ENCODE measurements around the gene AK8. TPM values are rescaled to one million over a fixed set of nuclear protein-coding genes. Genes with fewer than 3 reads are reported as not detected.

Gene AK8
- total and polyA plus RNA-seq, 4 donors, result 0.07 to 0.26 (median 0.11) TPM

DNA sequence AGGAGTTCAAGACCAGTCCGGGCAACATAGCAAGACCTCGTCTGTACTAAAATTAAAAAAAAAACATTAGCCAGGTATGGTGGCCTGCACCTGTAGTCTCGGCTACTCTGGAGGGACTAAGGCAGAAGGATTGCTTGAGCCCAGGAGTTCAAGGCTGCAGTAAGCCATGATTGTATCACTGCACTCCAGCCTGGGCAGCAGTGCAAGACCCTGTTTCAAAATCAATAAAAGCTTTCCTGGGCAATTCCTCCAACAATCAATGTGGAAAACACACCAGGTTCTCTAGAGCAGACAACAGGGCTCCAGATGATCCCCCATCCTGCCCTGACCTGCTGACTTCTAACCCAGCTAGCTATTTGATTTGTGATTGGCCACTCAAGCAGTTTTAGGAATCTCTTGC, 1.2 kb downstream of the AK8 start (continued):
- TF ChIP-seq, protein P1, sequence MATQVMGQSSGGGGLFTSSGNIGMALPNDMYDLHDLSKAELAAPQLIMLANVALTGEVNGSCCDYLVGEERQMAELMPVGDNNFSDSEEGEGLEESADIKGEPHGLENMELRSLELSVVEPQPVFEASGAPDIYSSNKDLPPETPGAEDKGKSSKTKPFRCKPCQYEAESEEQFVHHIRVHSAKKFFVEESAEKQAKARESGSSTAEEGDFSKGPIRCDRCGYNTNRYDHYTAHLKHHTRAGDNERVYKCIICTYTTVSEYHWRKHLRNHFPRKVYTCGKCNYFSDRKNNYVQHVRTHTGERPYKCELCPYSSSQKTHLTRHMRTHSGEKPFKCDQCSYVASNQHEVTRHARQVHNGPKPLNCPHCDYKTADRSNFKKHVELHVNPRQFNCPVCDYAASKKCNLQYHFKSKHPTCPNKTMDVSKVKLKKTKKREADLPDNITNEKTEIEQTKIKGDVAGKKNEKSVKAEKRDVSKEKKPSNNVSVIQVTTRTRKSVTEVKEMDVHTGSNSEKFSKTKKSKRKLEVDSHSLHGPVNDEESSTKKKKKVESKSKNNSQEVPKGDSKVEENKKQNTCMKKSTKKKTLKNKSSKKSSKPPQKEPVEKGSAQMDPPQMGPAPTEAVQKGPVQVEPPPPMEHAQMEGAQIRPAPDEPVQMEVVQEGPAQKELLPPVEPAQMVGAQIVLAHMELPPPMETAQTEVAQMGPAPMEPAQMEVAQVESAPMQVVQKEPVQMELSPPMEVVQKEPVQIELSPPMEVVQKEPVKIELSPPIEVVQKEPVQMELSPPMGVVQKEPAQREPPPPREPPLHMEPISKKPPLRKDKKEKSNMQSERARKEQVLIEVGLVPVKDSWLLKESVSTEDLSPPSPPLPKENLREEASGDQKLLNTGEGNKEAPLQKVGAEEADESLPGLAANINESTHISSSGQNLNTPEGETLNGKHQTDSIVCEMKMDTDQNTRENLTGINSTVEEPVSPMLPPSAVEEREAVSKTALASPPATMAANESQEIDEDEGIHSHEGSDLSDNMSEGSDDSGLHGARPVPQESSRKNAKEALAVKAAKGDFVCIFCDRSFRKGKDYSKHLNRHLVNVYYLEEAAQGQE (IDR thresholded peaks at IDR 0.05), result no peak
- no peak for TF ChIP-seq EGR1 (IDR thresholded peaks at IDR 0.05; ENCODE audit: low read depth in 2 of 2)

DNA sequence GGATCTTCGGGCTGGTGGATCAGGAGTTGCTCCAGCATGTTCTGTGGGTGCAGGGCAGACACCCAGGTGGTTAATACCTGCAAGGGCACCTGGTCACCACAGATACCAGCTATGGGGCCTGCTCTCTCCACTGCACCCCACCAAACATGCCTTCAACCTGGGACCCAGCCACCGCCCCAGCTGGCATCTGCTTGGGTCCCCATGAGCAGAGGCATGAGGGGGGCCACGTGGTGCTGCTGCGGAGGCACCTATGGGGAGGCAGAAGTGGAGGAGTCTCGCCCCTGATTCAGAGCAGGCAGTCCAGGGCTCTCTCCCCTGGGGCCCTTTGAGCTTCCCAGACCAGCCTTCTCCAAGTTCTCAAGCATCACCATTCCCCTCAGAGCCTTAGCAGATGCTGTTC, 2.9 kb downstream of the AK8 start:
- no peak for TF ChIP-seq RAD21 (IDR thresholded peaks at IDR 0.05)
- TF ChIP-seq, protein P2, sequence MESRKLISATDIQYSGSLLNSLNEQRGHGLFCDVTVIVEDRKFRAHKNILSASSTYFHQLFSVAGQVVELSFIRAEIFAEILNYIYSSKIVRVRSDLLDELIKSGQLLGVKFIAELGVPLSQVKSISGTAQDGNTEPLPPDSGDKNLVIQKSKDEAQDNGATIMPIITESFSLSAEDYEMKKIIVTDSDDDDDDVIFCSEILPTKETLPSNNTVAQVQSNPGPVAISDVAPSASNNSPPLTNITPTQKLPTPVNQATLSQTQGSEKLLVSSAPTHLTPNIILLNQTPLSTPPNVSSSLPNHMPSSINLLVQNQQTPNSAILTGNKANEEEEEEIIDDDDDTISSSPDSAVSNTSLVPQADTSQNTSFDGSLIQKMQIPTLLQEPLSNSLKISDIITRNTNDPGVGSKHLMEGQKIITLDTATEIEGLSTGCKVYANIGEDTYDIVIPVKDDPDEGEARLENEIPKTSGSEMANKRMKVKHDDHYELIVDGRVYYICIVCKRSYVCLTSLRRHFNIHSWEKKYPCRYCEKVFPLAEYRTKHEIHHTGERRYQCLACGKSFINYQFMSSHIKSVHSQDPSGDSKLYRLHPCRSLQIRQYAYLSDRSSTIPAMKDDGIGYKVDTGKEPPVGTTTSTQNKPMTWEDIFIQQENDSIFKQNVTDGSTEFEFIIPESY (IDR thresholded peaks at IDR 0.05), result no peak
- Histone ChIP-seq H3K27me3 (ENCODE audit: control insufficient read depth in 4 of 4, insufficient read depth in 4 of 4, low read length in 3 of 4) (no peaks in the 10 kb centered on the region), H3K36me3 (ENCODE audit: control insufficient read depth in 4 of 4, insufficient read depth in 3 of 4, low read depth in 1 of 4, low read length in 3 of 4) (no peaks in the 10 kb centered on the region), H3K4me1 (ENCODE audit: control insufficient read depth in 4 of 4, insufficient read depth in 4 of 4, low read length in 3 of 4) (peaks cover 0 to 13% (median 2%) of the 10 kb centered on the region in 4 donors), H3K9me3 (ENCODE audit: control insufficient read depth in 4 of 4, low read length in 3 of 4) (no peaks in the 10 kb centered on the region), H3K4me3 (ENCODE audit: low read depth in 1 of 3, low read length in 3 of 3) (no peak overlapping the region), H3K27ac (ENCODE audit: low read depth in 1 of 2, low read length in 2 of 2) (no peak overlapping the region), H3K9ac (ENCODE audit: low read depth in 1 of 2, low read length in 2 of 2) (no peak overlapping the region)
- 85% methylated on average over 5 of the region's 5 CpGs for WGBS
- DNase-seq (ENCODE audit: low spot score), result no peak

- no peak for DNase-seq (ENCODE audit: low spot score)
- H3K9me3 ChIP-seq (ENCODE audit: control insufficient read depth in 4 of 4, low read length in 3 of 4), result no peaks in the 10 kb centered on the region
- no peak overlapping the region for H3K9ac ChIP-seq (ENCODE audit: low read depth in 1 of 2, low read length in 2 of 2)
- no peak for TF ChIP-seq RAD21 (IDR thresholded peaks at IDR 0.05)
- TF ChIP-seq HNF4G (IDR thresholded peaks at IDR 0.05), result no peak
- no peak for TF ChIP-seq RXRA (IDR thresholded peaks at IDR 0.05)
- TF ChIP-seq YY1 (IDR thresholded peaks at IDR 0.05), result no peak
- TF ChIP-seq, protein P3, sequence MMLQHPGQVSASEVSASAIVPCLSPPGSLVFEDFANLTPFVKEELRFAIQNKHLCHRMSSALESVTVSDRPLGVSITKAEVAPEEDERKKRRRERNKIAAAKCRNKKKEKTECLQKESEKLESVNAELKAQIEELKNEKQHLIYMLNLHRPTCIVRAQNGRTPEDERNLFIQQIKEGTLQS (IDR thresholded peaks at IDR 0.05), result no peak
- no peak for TF ChIP-seq GABPA (IDR thresholded peaks at IDR 0.05 in 1 of 2, conservative IDR thresholded peaks at IDR 0.05 in 1 of 2)
- TF ChIP-seq, protein P4, sequence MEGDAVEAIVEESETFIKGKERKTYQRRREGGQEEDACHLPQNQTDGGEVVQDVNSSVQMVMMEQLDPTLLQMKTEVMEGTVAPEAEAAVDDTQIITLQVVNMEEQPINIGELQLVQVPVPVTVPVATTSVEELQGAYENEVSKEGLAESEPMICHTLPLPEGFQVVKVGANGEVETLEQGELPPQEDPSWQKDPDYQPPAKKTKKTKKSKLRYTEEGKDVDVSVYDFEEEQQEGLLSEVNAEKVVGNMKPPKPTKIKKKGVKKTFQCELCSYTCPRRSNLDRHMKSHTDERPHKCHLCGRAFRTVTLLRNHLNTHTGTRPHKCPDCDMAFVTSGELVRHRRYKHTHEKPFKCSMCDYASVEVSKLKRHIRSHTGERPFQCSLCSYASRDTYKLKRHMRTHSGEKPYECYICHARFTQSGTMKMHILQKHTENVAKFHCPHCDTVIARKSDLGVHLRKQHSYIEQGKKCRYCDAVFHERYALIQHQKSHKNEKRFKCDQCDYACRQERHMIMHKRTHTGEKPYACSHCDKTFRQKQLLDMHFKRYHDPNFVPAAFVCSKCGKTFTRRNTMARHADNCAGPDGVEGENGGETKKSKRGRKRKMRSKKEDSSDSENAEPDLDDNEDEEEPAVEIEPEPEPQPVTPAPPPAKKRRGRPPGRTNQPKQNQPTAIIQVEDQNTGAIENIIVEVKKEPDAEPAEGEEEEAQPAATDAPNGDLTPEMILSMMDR (IDR thresholded peaks at IDR 0.05; ENCODE audit: low read depth, low read length, missing input control), result no peak
- no peak for TF ChIP-seq NR2F2 (IDR thresholded peaks at IDR 0.05)
- no peak for TF ChIP-seq FOXA1 (IDR thresholded peaks at IDR 0.05)
- no peak for TF ChIP-seq EGR1 (IDR thresholded peaks at IDR 0.05; ENCODE audit: low read depth in 2 of 2)
- no peak for TF ChIP-seq SP1 (IDR thresholded peaks at IDR 0.05)
- no peak for TF ChIP-seq FOXA2 (IDR thresholded peaks at IDR 0.05)
- TF ChIP-seq, protein P2 (IDR thresholded peaks at IDR 0.05), result no peak
- TF ChIP-seq JUND (IDR thresholded peaks at IDR 0.05), result no peak
- TF ChIP-seq, protein P5, sequence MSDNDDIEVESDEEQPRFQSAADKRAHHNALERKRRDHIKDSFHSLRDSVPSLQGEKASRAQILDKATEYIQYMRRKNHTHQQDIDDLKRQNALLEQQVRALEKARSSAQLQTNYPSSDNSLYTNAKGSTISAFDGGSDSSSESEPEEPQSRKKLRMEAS (IDR thresholded peaks at IDR 0.05), result no peak
- no peak for TF ChIP-seq HNF4A (conservative IDR thresholded peaks at IDR 0.05)
- no peak for TF ChIP-seq TAF1 (conservative IDR thresholded peaks at IDR 0.05)
- TF ChIP-seq, protein P1 (IDR thresholded peaks at IDR 0.05), result no peak
- H3K36me3 ChIP-seq (ENCODE audit: control insufficient read depth in 4 of 4, insufficient read depth in 3 of 4, low read depth in 1 of 4, low read length in 3 of 4), result no peaks in the 10 kb centered on the region
- no peaks in the 10 kb centered on the region for H3K27me3 ChIP-seq (ENCODE audit: control insufficient read depth in 4 of 4, insufficient read depth in 4 of 4, low read length in 3 of 4)
- peaks cover 0 to 7% (median 1%) of the 10 kb centered on the region in 4 donors for H3K4me1 ChIP-seq (ENCODE audit: control insufficient read depth in 4 of 4, insufficient read depth in 4 of 4, low read length in 3 of 4)
- no peak overlapping the region for H3K4me3 ChIP-seq (ENCODE audit: low read depth in 1 of 3, low read length in 3 of 3)
- 68% methylated on average over 7 of the region's 7 CpGs for WGBS
- H3K27ac ChIP-seq (ENCODE audit: low read depth in 1 of 2, low read length in 2 of 2), result no peak overlapping the region
Observed at GRCh38 chr9:132873403-132873802, 4.7 kb downstream of the AK8 start.
